HG03159 (cell line): ENCODE results near the gene ORC6.

Source experiments
- ATAC-seq: cut with Tn5 transposase; IDR thresholded peaks from one replicate; pipeline ENCODE4 v1.9.1; 2021; ENCODE audit warnings: mild to moderate bottlenecking, moderate library complexity; ENCODE audit not compliant: unreplicated experiment

Gene ORC6

GRCh38 chr16:46700048-46700447 lies 10.6 kb downstream of the ORC6 start:
- ATAC-seq: no peak

GRCh38 chr16:46701615-46702014 lies 12.2 kb downstream of the ORC6 start:
- ATAC-seq: no peak

DNA sequence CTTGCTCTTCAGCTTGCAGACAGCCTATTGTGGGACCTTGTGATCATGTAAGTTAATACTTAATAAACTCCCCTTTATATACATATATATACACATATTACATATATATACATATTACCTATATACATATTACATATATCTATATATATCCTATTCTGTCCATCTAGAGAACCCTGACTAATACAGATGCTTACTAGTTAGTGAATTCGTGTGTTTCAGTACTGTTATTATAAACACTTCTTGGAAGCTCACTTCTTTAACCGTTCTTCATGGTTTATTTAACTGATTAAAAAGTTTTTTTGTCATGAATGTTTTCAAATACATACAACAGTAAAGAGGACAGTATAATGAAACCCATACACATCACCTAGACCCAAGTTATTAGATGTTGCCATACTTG lies 12.6 kb downstream of the ORC6 start:
- ATAC-seq: no peak

DNA sequence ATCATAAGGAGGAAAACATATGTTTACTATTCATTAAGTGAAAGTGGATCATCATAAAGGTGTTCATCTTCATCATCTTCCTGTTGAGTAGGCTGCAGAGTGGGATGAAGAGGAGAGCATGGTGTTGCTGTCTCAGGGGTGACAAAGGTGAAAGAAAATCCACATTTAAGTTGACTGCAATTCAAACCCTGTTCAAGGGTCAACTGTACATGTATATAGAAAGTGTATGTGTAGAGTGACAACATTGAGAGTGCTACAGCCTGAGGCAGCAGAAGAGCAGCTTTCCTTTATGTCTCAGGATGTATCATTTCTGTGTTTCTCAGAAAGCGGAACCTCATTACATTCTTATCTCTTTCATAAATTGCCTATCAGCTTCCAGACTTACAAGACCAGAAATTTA lies 17.2 kb downstream of the ORC6 start:
- no peak for ATAC-seq

DNA sequence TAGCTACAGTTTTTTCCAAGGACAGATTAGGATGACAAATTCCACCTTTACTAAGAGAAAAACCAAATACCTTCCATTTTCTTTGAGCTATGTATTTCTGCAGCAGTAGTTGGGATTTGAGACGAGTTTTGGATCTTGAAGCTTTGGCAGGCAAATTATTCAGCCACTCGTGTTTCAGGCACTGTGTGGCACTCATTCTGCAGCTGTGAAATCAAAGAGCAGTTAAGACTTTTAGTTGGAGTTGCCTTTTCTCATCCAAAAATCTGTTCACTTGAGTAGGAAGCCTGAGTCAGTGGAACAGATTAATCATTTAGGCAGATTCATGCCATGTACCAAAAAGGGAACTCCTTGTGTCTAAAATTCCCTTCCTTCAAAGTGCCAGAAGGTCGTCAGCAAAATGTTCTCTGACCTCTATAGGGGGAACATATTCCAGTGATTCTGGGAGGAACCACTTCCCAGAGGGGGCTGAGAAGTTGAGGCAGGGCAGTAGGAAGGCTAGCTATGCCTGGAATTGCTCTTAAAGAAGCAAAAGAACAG lies 20.1 kb downstream of the ORC6 start:
- no peak for ATAC-seq

DNA sequence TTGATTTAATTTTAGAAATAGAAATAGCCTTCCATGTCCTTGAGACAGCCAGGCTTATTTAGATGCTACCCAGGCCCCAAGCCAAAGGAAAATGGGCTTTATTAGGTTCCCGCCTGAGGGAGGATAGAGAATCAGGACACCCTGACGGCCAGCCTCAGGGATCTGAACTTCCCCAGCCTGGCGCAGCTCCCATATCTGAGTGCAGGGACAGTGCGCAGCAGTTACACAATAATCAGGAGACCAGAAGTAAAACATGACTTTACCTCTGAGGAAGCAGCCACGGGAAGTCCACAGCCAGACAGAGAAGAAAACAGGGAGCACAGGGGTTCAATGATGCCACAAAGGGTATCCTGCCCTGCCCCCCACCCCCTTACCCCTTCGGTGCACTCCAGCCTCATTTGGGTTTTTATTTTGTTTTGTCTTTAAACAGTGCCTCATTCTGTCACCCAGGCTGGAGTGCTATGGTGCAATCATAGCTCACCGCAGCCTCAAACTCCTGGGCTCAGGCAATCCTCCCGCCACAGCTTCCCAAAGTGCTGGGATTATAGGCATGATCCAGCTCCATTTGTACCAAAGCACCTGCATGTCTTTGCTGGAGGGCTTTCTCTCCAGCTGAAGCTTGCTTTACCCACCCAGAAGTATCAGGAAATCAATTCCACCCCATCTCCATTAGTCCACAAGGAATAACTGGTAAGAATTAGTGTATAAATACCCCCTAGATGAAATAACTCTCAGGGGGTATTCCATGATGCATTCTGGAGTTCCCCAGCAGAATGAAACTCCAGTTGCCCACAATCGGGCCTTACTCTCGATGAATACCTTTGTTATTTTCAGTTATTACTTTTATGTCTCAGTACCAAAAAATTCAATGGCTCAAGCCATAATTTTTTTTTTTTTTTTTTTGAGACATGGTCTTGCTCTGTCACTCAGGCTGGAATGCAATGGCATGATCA lies 21.9 kb downstream of the ORC6 start:
- no peak for ATAC-seq

DNA sequence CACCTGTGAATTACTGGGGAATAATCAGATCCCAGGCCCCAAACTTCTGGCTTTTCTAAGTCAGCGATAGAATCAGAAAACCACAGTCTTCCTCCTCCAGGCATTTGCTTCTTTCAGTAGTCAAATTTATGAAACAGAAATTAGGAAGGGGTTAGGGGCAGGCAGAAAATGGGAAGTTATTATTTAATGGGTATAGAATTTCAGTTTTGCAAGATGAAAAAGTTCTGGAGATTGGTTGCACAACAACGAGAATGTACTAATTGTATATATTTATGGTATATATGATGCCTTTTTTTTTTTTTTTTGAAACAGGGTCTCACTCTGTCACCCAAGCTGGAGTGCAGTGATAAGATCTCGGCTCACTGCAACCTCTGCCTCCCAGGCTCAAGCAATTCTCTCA lies 23.5 kb downstream of the ORC6 start:
- ATAC-seq: no peak

GRCh38 chr16:46713634-46714033 lies 24.2 kb downstream of the ORC6 start:
- ATAC-seq: no peak

- no peak for ATAC-seq
Measured at GRCh38 chr16:46714797-46715591, 25.5 kb downstream of the ORC6 start.

GRCh38 chr16:46715769-46716305 lies 26.4 kb downstream of the ORC6 start:
- no peak for ATAC-seq

DNA sequence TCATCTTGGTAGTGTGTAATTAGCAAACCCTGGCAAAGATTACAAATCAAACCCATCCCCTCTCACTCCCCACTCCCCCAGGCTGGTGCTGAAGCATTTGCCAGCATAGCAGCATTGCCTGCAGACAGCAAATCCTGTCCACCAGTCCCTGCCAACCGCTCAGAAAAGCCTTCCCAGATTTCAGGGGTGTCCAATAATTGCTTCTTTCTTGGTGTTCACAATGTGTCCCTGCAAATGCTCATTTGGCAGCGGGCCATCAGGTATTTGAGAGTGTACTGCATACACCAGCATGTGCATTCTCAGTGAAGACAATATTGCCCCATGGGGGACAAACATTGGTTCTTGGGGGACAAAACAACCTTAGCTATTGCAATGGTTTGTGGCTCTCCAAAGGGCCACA lies 28.2 kb downstream of the ORC6 start:
- ATAC-seq: no peak

GRCh38 chr16:46718214-46718613 lies 28.8 kb downstream of the ORC6 start:
- no peak for ATAC-seq

- no peak for ATAC-seq
Measured at GRCh38 chr16:46719528-46719927, 30.1 kb downstream of the ORC6 start.

GRCh38 chr16:46720619-46721018 lies 31.2 kb downstream of the ORC6 start:
- no peak for ATAC-seq

DNA sequence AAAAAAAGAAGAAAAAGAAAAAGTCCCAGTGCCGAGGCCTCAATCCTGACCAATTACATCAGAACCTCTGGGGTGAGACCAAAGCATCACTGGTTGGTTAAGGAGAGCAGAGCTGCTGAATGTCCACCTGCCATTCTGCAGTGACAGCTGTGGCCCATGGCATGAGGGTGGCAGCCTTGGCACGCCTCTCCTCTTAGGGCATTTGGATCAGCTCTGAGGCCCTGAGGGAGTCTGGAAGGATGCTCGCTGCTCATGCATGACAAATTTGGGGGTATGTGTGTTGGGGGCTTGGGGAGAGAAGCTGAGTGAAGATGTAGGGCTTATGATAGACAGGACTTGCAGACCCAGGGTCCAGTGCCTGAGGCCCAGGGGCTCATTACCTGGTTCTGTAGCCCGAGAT lies 32.4 kb downstream of the ORC6 start:
- no peak for ATAC-seq

- no peak for ATAC-seq
Measured at GRCh38 chr16:46727184-46727583, 37.7 kb downstream of the ORC6 start.

- ATAC-seq: no peak
Measured at GRCh38 chr16:46727630-46728029, 38.2 kb downstream of the ORC6 start.

- no peak for ATAC-seq
Measured at GRCh38 chr16:46728806-46729205, 39.3 kb downstream of the ORC6 start.

GRCh38 chr16:46729326-46729995 lies 40.0 kb downstream of the ORC6 start:
- no peak for ATAC-seq

DNA sequence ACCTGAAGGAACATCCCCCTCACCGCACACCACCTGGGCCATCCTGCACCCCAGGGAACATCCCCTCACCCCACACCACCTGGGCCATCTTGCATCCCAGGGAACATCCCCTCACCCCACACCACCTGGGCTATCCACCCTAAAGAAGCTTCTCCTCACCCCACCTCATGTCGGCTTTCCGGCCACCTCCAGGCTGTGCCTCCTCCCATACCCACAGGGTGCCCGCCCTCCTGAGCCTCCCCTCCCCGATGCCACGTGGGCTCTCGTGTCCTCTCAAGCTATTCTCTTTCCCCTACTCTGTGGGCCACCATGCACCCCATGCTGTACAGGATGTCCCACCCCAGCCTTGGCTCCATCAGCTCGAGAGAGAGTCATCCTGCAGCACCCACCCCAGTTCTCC lies 40.7 kb downstream of the ORC6 start:
- no peak for ATAC-seq
